AG04450 (cell line): Measurements from ENCODE around the gene FHL3. TPM values are rescaled to one million over a fixed set of nuclear protein-coding genes. Genes with fewer than 3 reads are reported as not detected.
"Not testable (repeated sequence)": the region's sequence is repeated elsewhere in the genome, so short reads cannot be mapped to it uniquely, and the experiment has no call there.

Source experiments
- CTCF ChIA-PET: fragments of 300-600, 350-600 bp; formaldehyde crosslinking; extraction: SDS; loops from one replicate; lab custom pipeline; 2022; ENCODE audit warnings: antibody characterized with exemption, inconsistent platforms; lab: Charles Lee
- POLR2A ChIA-PET: fragments of 350-600 bp; formaldehyde crosslinking; extraction: SDS; loops from one replicate; lab custom pipeline; 2021; ENCODE audit warnings: antibody characterized with exemption, inconsistent platforms; lab: Yijun Ruan, JAX
- DNase-seq: peaks from one replicate; pipeline ENCODE4 v3.0.0-alpha.2; 2011; ENCODE audit warnings: low read depth, low spot score
- H3K27ac ChIP-seq: one replicate; pipeline ENCODE4 v1.5.1; 2012; ENCODE audit warnings: low read depth, low read length, control low read depth
- H3K27me3 ChIP-seq: one replicate; pipeline ENCODE4 v1.6.0; 2012; ENCODE audit warnings: low read length; ENCODE audit not compliant: control insufficient read depth, insufficient read depth
- H3K4me3 ChIP-seq: 2 replicates; pipeline ENCODE4 v1.5.1; 2011; ENCODE audit warnings: mild to moderate bottlenecking, low read depth, low read length, control low read depth
- H3K9me3 ChIP-seq: 2 replicates; pipeline ENCODE4 v1.5.1; 2012; ENCODE audit warnings: low read length; ENCODE audit not compliant: control insufficient read depth, insufficient read depth
- polyA plus RNA-seq: library from polyadenylated mRNA; depleted of rRNA; stranded (reverse); fragments of >200 nt; gene quantifications from 2 replicates; pipeline ENCODE4 v1.2.3, GENCODE V29; 2011
- TF ChIP-seq, protein P1 (sequence below): IDR thresholded peaks from 2 replicates; pipeline ENCODE4 v1.5.1; 2011; ENCODE audit warnings: low read depth, low read length, control low read depth, inconsistent platforms

FHL3 gene
- polyA plus RNA-seq, 1 experiment, result 10.0 TPM

- TF ChIP-seq, protein P1, sequence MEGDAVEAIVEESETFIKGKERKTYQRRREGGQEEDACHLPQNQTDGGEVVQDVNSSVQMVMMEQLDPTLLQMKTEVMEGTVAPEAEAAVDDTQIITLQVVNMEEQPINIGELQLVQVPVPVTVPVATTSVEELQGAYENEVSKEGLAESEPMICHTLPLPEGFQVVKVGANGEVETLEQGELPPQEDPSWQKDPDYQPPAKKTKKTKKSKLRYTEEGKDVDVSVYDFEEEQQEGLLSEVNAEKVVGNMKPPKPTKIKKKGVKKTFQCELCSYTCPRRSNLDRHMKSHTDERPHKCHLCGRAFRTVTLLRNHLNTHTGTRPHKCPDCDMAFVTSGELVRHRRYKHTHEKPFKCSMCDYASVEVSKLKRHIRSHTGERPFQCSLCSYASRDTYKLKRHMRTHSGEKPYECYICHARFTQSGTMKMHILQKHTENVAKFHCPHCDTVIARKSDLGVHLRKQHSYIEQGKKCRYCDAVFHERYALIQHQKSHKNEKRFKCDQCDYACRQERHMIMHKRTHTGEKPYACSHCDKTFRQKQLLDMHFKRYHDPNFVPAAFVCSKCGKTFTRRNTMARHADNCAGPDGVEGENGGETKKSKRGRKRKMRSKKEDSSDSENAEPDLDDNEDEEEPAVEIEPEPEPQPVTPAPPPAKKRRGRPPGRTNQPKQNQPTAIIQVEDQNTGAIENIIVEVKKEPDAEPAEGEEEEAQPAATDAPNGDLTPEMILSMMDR, result no peak
- ChIA-PET CTCF (interaction anchor here (0.7 to 2.5 kb wide), 4 partner anchors 43 to 114 kb away, joined by 3 to 14 read pairs (median 4); partner anchors contain the start of gene MTF1), POLR2A (interaction anchor here (0.6 to 0.7 kb wide), 2 partner anchors 26 to 175 kb away, joined by 3 read pairs; no protein-coding TSS in a partner anchor)
- no peaks in the 10 kb centered on the region for H3K27me3 ChIP-seq
- no peaks in the 10 kb centered on the region for H3K9me3 ChIP-seq
- no peak overlapping the region for H3K4me3 ChIP-seq
- no peak for DNase-seq
- H3K27ac ChIP-seq, result no peak overlapping the region
Measured at GRCh38 chr1:37974567-37974966, 30.7 kb downstream of the FHL3 start.

- POLR2A ChIA-PET, H3K27ac ChIP-seq, DNase-seq, H3K4me3 ChIP-seq, H3K27me3 ChIP-seq, H3K9me3 ChIP-seq, CTCF ChIA-PET: not testable (repeated sequence)
Measured at GRCh38 chr1:37973684-37974083, 31.6 kb downstream of the FHL3 start.

DNA sequence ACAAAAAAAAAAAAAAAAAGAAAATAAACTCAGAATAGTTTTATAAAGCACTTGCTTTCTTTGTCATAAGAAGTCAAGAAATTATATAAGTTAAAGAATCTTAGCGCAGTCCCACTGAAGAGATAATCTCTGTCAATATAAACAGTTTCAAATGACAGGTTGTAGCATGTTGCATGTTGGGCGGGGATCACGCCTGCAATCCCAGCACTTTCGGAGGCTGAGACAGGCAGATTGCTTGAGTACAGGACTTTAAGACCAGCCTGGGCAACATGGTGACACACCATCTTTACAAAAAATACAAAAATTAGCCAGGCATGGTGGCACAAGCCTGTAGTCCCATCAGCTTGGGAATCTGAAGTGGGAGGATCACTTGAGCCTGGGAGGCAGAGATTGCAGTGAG lies 40.0 kb downstream of the FHL3 start:
- Histone ChIP-seq H3K27ac (no peak overlapping the region), H3K27me3 (no peaks in the 10 kb centered on the region), H3K9me3 (no peaks in the 10 kb centered on the region), H3K4me3 (no peak overlapping the region)
- ChIA-PET CTCF (no interaction called here), POLR2A (no interaction called here)
- DNase-seq, result no peak
- TF ChIP-seq, protein P1, result no peak

- H3K9me3 ChIP-seq, H3K27ac ChIP-seq, POLR2A ChIA-PET, H3K4me3 ChIP-seq, H3K27me3 ChIP-seq, DNase-seq: not testable (repeated sequence)
- CTCF ChIA-PET, result interaction anchor here (1.2 kb wide), 1 partner anchor 104 kb away, joined by 3 read pairs; no protein-coding TSS in a partner anchor
Measured at GRCh38 chr1:37964106-37964505, 41.2 kb downstream of the FHL3 start.

GRCh38 chr1:37958690-37959089 lies 46.6 kb downstream of the FHL3 start:
- ChIA-PET POLR2A (no interaction called here), CTCF (interaction anchor here (1.2 to 1.3 kb wide), 2 partner anchors 14 to 32 kb away, joined by 3 to 4 read pairs; no protein-coding TSS in a partner anchor)
- no peak overlapping the region for H3K4me3 ChIP-seq
- no peaks in the 10 kb centered on the region for H3K9me3 ChIP-seq
- TF ChIP-seq, protein P1, result no peak
- peak; percentile 48 for DNase-seq
- H3K27ac ChIP-seq, result peak overlapping the region; percentile 57
- H3K27me3 ChIP-seq, result no peaks in the 10 kb centered on the region

DNA sequence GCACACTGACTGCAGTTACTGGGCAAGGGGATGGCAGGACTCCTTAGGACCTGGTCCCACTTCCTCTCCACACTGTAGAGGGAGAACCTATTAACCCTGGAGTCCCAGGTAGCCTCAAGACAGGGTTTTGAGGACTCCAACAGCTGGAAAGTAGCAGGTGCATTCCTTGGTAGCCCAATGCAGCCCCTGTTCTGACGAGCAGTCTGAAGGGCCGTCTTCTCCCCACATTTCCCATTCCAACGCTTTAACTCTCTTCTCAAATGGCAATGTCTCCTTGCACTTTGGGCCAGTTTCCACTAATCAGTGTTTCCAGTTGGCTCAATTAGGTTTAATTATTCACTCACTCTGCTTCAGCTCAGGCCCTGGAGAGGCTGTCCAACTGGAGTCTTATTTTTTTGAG lies 49.6 kb downstream of the FHL3 start:
- H3K4me3 ChIP-seq, result no peak overlapping the region
- H3K27ac ChIP-seq, result no peak overlapping the region
- H3K9me3 ChIP-seq, result no peaks in the 10 kb centered on the region
- CTCF ChIA-PET, result no interaction called here
- no peaks in the 10 kb centered on the region for H3K27me3 ChIP-seq
- POLR2A ChIA-PET, result no interaction called here
- no peak for DNase-seq
- TF ChIP-seq, protein P1, result no peak
